K562 (cell line): ENCODE results near the gene MCEMP1. TPM values are rescaled to one million over a fixed set of nuclear protein-coding genes. Genes with fewer than 3 reads are reported as not detected.

Experiments
- BMI1 ChIP-seq: fragments of 150-350 bp; IDR thresholded peaks from 2 replicates; pipeline ENCODE4 v1.6.1; 2014; ENCODE audit warnings: low read length
- CREBBP ChIP-seq: IDR thresholded peaks from one replicate; pipeline ENCODE4 v1.6.1; 2012; ENCODE audit warnings: low read depth, mild to moderate bottlenecking, control low read depth, inconsistent platforms, low read length
- DNMT1 ChIP-seq: fragments of 450-650 bp; IDR thresholded peaks from 2 replicates; pipeline ENCODE4 v1.6.1; 2016; ENCODE audit warnings: antibody characterized with exemption, mild to moderate bottlenecking
- ERF ChIP-seq: fragments of 450-650 bp; formaldehyde crosslinking; IDR thresholded peaks from 2 replicates; pipeline ENCODE4 v1.4.0; 2020; ENCODE audit warnings: mild to moderate bottlenecking, mixed read lengths
- ETV6 ChIP-seq, 3 experiments: fragments of 150-350 bp in 1 of 3; sonication (generic) in 1 of 3; formaldehyde crosslinking in 1 of 3; IDR thresholded peaks; 2 replicates each; pipeline versions ENCODE4 v1.6.1 to v1.8.0; 2014 to 2022; ENCODE audit warnings: borderline replicate concordance in 2 of 3, low read depth in 2 of 3, antibody characterized with exemption in 1 of 3, low read length in 1 of 3, mild to moderate bottlenecking in 1 of 3, missing genetic modification reagents in 1 of 3
- FOS ChIP-seq: IDR thresholded peaks from 3 replicates; pipeline ENCODE4 v1.6.1; 2011; ENCODE audit not compliant: insufficient read length; ENCODE audit errors: extremely low read depth
- SLC30A9 ChIP-seq: fragments of 250-450 bp; sonication (Bioruptor Pico); IDR thresholded peaks from 2 replicates; pipeline ENCODE4 v1.8.0; 2022; ENCODE audit warnings: mild to moderate bottlenecking, moderate library complexity
- TAF1 ChIP-seq: IDR thresholded peaks from 2 replicates; pipeline ENCODE4 v1.6.1; 2011; ENCODE audit warnings: mild to moderate bottlenecking, low read length, moderate library complexity; ENCODE audit not compliant: insufficient read depth, control insufficient read depth, severe bottlenecking; ENCODE audit errors: extremely low read depth
- ZNF3 ChIP-seq: fragments of 250-450 bp; sonication (Bioruptor Pico); IDR thresholded peaks from 2 replicates; pipeline ENCODE4 v1.5.0; 2021; ENCODE audit warnings: mild to moderate bottlenecking, moderate library complexity
- ZNF780A ChIP-seq: fragments of 250-450 bp; sonication (Bioruptor Pico); IDR thresholded peaks from 2 replicates; pipeline ENCODE4 v1.5.0; 2021; ENCODE audit warnings: mild to moderate bottlenecking
- polyA plus RNA-seq, 8 experiments: library from polyadenylated mRNA; depleted of rRNA in 4 of 8; stranded (reverse) in 5 of 8; unstranded in 3 of 8; fragments of >200 nt; fragmentation: Nextera tagmentation in 2 of 8; fragmentation: Illumina TruSeq in 1 of 8; extraction: Ambion mirVana in 2 of 8; extraction: Trizol in 1 of 8; gene quantifications; 2 replicates each; pipeline versions ENCODE4 v1.2.1 to v1.2.3, GENCODE V29; 2011 to 2014; ENCODE audit warnings: inconsistent platforms in 1 of 8, missing spikeins in 1 of 8
- total RNA-seq, 7 experiments: library from RNA; depleted of rRNA in 6 of 7; stranded (reverse); fragments of >200 nt in 6 of 7; fragmentation: Illumina TruSeq in 2 of 7; extraction: Trizol in 2 of 7; gene quantifications; 2 replicates each; pipeline versions ENCODE4 v1.2.1 to v1.2.3, GENCODE V29; 2011 to 2021; ENCODE audit warnings: low replicate concordance in 1 of 7
- TF ChIP-seq, protein P1 (sequence below): sonication (generic); formaldehyde crosslinking; IDR thresholded peaks from 2 replicates; pipeline ENCODE4 v1.8.1; 2023; ENCODE audit warnings: mild to moderate bottlenecking, missing genetic modification reagents
- TF ChIP-seq, protein P2 (sequence below): IDR thresholded peaks from 3 replicates; pipeline ENCODE4 v1.6.1; 2011; ENCODE audit warnings: borderline replicate concordance, mild to moderate bottlenecking; ENCODE audit not compliant: insufficient read length, insufficient read depth
- TF ChIP-seq, protein P3 (sequence below): sonication (generic); formaldehyde crosslinking; IDR thresholded peaks from 2 replicates; pipeline ENCODE4 v1.8.1; 2023; ENCODE audit warnings: mild to moderate bottlenecking, missing genetic modification reagents

MCEMP1 gene
- total and polyA plus RNA-seq, 9 of the 15 experiments (the other 6 are each of a cell fraction or from before 2014, with no cell fraction given): 0.11 to 1.8 (median 0.51) TPM

DNA sequence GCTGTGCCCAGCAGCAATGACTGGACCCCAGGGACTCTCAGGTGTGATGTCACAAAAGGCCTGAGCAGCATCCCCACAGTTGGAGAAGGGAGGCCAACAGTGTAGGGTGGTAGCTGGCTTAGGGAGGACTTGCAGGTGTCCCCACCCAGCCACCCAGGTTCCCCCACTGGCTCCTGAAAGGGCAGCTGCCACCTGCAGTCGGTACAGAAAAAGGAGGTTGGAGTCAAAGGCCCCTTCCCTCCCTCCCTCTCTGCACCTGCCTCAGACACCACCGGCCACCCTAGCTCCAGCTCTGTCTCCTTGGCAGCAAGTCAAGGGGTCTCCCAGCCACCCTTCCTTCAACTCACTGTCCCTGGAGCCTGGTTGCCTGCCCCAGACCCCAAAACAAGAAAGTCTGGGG lies 43.2 kb upstream of the MCEMP1 start, which contains the start of gene PCP2 (continued):
- TF ChIP-seq, protein P1, sequence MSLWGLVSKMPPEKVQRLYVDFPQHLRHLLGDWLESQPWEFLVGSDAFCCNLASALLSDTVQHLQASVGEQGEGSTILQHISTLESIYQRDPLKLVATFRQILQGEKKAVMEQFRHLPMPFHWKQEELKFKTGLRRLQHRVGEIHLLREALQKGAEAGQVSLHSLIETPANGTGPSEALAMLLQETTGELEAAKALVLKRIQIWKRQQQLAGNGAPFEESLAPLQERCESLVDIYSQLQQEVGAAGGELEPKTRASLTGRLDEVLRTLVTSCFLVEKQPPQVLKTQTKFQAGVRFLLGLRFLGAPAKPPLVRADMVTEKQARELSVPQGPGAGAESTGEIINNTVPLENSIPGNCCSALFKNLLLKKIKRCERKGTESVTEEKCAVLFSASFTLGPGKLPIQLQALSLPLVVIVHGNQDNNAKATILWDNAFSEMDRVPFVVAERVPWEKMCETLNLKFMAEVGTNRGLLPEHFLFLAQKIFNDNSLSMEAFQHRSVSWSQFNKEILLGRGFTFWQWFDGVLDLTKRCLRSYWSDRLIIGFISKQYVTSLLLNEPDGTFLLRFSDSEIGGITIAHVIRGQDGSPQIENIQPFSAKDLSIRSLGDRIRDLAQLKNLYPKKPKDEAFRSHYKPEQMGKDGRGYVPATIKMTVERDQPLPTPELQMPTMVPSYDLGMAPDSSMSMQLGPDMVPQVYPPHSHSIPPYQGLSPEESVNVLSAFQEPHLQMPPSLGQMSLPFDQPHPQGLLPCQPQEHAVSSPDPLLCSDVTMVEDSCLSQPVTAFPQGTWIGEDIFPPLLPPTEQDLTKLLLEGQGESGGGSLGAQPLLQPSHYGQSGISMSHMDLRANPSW (CRISPR knock-in tag): no peak
- no peak for TF ChIP-seq ETV6 (IDR thresholded peaks at IDR 0.05; ENCODE audit: borderline replicate concordance in 1 of 2, low read depth in 2 of 2, low read length in 1 of 2)
- no peak for TF ChIP-seq ETV6 (CRISPR knock-in tag; IDR thresholded peaks at IDR 0.05; ENCODE audit: borderline replicate concordance)
- no peak for TF ChIP-seq DNMT1
- TF ChIP-seq, protein P2, sequence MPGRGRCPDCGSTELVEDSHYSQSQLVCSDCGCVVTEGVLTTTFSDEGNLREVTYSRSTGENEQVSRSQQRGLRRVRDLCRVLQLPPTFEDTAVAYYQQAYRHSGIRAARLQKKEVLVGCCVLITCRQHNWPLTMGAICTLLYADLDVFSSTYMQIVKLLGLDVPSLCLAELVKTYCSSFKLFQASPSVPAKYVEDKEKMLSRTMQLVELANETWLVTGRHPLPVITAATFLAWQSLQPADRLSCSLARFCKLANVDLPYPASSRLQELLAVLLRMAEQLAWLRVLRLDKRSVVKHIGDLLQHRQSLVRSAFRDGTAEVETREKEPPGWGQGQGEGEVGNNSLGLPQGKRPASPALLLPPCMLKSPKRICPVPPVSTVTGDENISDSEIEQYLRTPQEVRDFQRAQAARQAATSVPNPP: no peak
- no peak for TF ChIP-seq ZNF780A
- TF ChIP-seq TAF1: no peak
- TF ChIP-seq, protein P3, sequence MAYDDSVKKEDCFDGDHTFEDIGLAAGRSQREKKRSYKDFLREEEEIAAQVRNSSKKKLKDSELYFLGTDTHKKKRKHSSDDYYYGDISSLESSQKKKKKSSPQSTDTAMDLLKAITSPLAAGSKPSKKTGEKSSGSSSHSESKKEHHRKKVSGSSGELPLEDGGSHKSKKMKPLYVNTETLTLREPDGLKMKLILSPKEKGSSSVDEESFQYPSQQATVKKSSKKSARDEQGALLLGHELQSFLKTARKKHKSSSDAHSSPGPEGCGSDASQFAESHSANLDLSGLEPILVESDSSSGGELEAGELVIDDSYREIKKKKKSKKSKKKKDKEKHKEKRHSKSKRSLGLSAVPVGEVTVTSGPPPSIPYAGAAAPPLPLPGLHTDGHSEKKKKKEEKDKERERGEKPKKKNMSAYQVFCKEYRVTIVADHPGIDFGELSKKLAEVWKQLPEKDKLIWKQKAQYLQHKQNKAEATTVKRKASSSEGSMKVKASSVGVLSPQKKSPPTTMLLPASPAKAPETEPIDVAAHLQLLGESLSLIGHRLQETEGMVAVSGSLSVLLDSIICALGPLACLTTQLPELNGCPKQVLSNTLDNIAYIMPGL (CRISPR knock-in tag): no peak
- no peak for TF ChIP-seq CREBBP
- no peak for TF ChIP-seq BMI1
- TF ChIP-seq ERF (CRISPR knock-in tag): no peak
- no peak for TF ChIP-seq SLC30A9
- no peak for TF ChIP-seq ZNF3 (CRISPR knock-in tag)
- TF ChIP-seq FOS: no peak
